Renal cortical epithelial cell (primary cell): ENCODE results near the gene RRAS. TPM values are rescaled to one million over a fixed set of nuclear protein-coding genes. Genes with fewer than 3 reads are reported as not detected.

ENCODE experiments used
- DNase-seq: peaks from one replicate; pipeline ENCODE4 v3.0.0-alpha.2; 2011; ENCODE audit warnings: low read depth
- total RNA-seq: library from RNA; depleted of rRNA; stranded (reverse); fragments of >200 nt; gene quantifications from 2 replicates; pipeline ENCODE4 v1.2.3, GENCODE V29; 2014

Gene RRAS
- total RNA-seq, 1 donor from 2014 or later: 32.5 TPM

DNA sequence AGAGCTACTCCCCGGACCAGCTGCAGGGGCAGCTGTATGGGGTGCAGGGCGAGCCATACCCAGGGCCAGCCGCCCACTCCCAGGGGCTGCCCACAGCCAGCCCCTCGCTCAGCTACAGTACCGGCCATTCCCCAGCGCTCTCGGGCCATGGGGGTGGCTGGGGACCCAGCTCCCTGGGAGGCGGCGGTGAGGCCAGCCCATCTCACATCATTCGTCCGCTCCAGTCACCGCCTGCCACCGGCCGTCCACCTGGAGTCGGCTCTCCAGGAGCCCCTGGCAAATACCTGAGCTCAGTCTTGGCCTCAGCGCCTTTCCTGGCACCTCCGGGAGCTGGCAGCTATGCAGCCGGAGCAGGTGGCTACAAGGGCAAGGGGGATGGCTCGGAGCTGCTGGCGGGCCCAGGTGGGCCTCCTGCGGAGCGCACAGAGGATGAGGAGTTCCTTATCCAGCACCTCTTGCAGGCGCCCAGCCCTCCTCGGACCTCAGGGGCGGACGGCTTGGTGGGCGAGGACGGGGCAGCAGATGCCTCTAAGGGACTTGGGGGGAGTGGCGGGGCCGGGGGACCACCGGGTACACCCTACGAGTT, 44.0 kb downstream of the RRAS start:
- no peak for DNase-seq

DNA sequence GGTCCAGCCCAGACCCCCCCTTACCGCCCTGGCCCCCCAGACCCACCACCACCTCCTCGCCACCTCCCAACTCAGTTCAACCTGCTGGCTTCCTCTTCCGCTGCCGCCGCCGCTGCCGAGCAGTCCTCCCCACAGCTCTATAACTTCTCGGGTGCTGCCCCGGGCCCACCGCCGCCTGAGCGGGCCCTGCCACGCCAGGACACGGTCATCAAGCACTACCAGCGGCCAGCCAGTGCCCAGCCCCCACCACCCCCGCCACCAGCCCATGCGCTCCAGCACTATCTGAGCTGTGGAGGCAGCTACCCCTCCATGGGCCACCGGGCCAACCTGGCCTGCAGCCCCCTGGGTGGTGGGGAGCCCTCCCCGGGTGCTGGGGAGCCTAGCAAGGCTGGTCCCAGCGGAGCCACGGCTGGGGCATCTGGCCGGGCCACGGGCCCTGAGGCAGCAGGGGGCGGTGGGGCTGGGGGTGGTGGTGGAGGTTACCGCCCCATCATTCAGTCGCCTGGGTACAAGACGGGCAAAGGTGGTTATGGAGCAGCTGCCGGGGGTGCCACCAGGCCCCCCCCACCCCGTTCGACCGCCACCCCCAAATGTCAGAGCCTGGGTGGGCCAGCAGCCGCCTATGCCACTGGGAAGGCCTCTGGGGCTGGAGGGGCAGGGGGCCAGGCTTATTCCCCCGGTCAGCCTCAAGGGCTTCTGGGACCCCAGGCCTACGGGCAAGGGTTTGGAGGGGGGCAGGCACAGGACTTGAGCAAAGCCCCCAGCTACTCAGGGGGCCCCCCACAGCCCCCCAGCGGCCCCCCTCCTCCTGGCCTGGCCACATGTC, 44.7 kb downstream of the RRAS start:
- DNase-seq: no peak

DNA sequence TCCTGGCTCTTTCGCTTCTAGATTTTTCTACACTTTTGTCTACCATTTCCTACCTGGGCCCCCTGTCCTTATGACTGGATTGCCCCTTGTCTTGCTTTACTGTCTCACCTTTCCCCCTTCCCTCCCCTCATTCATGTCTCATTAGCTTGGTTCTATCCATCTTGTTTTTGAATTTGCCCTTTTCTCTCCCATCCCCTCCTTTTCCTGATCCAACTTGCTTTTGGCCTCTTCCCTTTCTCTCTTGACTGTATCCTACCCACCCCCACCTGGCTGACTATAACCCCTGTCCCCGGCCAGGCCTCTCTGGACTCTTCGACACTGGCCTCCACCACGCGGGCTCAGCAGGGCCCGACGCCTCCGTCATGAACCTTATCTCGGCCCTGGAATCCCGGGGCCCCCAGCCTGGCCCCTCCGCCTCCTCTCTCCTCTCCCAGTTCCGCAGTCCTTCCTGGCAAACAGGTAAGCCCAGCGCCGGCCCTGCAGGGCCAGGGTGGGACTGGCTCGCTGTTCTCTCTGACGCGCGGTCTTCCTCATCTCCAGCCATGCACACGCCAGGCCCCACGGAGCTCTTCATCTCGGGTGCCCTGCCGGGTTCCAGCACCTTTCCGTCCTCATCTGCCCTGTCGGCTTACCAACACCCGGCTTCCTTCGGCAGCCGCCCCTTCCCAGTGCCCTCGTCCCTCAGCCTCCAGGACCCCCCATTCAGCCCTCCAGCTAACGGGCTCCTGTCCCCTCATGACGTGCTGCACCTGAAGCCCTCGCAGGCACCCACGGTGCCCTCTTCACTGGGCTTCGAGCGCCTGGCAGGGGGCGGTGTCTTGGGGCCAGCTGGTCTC, 45.6 kb downstream of the RRAS start:
- DNase-seq: no peak

DNA sequence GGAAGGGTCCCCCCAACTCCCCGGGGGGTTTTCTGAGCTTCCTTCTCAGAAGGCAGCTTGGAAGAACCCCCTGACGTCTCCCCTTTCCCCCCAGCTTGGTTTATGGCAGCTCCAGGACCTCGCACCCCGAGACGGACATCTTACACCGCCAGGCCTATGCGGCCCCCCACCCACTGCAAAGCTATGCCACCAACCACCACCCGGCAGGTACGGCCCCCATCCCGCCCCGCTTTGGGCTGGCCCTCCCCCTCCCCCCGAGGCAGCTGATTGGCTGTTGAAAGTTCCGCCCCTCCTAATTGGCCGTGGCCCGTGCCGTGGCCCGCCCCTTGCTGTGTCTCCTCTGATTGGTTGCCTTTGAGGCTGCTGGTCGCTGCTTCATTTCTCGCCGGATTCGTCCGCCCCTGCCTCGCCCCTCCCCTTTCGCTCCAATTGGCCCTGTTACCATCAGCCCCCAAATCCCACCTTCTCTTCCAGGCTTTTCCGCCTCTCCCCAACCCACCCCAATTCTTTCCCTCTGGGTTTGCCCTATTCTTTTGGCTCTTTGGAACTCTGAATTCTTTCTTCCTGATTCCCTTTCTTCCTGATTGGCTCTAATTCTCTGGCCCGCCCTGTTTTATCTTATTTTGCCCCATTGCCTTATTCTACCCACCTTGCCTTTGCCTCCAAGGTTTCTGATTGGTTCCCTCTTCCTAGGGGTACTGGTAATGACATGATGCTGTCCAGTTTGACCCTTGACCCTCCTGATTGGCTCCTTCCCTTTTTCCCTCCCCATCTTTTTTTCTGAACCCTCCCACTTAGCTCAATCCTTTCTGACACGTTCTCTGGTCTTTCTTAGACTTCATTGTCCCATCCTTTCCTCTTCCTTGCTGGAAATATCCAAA, 46.5 kb downstream of the RRAS start:
- peak; percentile 78 for DNase-seq

DNA sequence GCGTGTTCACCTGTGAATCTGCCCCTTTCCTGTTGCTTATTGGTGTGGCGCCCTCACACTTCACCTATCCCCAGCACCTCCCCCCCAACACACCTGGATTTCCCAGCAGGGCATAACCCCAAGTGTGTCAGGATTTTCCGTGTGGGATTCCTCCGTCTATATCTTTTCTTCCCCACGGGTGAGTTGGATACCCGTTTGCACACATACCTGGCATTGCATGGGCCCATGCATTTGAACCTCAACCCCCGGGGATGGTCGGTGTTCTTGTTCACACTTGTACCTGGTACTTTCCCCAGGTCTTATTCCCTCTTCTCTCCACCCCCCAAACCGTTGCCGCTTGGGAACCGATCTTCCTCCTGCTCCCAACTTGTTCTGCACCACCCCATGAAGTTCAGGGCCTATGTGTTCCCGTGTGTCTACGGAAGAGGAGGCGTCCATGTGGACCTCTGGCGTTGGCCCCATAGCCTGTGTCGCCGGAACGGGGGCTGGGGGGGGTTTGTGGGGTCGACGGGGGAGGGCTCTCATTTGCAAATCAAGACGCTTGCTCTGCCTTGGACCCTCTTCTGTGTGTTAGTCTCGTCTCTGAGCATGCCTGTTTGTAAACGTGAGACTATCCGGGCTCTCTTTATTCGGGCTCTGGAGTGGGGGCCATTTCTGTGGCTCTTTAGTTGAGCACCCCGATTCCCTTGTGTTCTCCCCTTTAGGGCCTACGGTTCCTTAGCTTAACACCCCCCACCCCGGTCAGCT, 47.3 kb downstream of the RRAS start:
- no peak for DNase-seq

DNA sequence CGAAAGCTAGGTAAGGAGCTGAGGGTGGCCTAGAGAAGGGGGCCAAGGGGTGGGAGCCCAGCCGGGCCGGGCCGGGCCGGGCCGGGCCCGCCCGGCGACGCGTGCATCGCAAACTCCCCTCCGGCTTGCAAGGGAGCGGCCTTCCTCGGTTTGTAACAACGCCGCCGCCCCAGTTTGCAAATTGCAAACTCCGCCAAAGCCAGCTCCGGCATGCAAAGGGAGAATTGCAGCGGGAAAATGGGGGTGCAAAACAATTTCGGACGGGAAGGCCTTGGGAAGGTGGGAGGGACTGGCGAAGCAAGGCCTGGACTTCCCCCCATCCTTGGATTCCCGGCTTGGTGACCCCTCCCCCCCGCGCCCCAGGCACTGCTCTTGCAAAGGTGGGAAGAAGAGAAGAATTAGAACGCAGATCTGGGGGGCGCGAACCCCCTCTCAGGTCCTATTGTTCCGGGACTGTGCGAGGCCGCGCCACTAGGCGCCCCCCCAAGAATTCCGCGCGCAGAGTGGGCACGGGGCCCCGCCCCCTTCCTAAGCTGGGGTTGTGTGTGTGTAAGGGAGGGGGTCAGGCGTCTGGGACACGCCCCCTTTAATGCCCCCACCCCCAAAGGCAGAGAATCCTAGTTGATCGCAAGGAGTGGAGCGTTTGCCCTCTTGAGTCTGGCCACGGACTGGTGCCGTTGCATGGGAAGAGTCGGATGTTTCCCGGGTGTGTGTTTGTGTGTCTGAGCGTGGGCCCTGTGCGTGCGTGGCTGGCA, 48.0 kb downstream of the RRAS start:
- DNase-seq: no peak

DNA sequence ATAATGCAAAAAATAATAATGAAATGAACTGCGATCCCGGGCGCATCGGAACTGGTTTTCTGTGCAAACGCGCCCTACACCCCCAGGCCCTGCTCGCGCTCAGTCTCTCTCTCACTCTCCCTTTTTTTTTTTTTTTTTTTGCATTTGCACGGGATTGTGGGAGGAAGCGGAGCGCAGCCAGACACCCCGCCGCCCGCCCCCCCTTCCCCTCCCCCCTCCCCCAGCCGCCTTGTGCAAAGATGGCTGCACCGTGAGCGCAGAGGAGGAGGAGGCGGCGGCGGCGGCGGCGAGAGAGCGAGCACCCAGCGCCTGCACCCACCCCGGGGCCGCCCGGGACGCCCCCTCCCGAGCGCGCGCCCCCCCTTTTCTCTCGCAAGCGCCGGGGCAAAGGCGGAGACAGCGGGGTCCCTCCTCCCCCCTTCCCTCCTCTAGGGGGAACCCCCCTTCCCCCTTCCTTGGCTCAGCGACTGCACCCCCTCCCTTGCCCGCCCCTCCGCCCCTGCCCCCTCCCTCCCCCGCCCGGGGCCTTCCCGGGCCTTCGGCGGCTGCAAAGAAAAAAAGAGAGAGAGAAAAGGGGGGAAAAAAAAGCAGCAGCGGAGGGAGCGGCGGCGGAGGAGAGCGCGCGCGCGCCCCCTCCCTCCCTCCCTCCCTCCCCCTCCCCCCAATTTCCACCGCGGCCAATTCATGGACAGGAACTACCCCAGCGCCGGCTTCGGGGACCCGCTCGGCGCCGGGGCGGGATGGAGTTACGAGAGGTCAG, 48.8 kb downstream of the RRAS start, which contains the start of gene PRR12:
Gene PRR12 (plus strand): TSS at position 212 of the 760 bp plus-strand sequence. CDS start 473 bp downstream, at position 685.
- peak; percentile 47 for DNase-seq

DNA sequence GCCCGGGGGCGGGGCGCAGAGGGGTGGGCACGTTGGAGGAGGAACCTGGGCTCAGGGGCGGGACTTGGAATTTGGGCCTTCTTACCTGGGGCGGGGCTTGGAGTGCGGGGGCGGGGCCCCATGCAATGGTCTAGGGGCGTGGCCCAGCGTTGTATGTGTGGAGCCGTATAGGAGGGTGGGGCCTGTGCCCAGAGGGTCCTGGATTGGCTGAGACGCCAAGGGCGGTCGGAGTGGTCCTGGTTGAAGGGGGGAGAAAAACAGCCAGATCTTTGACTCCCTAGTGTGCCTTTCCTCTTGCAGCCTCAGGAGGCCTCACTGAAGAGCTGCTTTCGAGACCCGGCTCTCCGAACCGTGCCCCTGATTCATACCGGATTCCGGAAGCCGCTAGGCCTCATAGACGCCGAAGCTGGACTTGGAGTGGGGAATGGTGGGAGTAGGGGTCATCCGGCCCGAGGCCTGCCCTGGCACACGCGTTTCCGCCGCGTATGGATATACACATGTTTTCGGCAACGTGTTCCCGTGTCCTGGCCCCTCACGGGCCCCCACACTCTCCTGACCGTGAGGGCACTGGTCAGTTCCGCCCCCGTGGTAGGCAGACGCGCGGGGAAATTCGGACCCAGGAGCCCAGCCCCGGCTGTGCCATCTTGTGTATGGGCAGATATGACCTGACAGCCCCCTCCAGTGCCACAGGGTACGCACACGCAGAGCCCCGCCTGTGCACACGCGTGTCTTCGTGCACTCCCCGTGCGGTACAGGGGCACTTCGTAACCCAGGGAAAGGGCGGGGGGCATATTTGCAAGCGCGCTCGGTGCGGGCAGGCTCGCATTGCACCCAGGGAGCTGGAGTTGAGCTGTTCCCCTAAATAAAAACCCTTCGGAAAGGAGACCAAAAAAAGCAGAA, 49.6 kb downstream of the RRAS start:
- DNase-seq: peak; percentile 90

DNA sequence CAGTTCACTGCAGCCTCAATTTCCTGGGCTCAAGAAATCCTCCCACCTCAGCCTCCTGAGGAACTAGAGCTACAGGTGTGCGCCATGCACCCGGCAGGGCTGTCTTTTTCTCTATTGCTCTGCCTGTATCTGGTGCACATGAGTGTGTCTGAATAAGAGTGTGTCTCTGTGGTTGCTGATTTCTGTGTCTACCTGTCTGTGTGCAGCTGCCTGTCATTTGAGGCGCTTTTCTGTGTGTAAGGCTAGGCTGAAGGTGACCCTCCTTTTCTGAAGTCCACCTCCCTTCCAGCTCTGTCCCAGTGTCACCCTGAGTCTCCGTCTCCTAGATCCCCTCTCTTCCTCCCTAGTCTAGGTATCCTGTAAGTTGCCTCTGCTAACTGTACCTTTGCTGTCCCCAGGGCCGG, 50.4 kb downstream of the RRAS start:
- no peak for DNase-seq

DNA sequence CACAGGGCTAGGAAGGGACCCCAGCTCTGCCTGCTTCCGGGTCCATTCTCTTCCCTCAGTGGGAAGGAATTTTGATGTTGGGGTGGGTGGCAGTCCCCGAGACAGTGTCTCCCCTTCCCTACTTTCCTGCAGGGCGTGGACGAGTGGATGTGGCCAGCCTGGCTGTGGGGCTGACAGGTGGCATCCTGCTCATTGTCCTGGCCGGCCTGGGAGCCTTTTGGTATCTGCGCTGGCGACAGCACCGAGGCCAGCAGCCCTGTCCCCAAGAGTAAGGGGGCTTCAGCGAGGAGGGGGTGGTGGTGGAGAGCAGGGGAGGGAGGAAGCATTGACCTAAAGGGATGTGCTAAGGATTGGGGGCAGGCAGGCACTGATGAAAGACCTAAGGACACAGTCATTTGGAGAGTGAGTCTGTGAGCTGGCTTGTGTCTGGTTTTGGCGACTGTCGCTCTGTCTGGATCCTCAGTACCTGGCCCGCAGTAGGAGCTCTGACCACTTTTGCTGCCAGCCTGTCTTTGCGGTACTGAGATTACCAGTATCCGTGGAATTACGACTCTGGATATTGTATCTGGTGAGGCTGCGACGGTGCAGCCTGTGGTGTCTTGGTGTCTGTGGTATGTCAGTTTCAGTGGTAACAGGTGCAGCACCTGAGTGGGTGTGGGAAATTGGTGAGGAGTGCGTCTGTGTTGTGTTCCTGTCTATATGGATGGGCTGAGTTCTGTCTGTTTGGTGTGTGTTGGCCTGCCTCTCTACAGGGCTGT, 51.4 kb downstream of the RRAS start:
- DNase-seq: no peak

DNA sequence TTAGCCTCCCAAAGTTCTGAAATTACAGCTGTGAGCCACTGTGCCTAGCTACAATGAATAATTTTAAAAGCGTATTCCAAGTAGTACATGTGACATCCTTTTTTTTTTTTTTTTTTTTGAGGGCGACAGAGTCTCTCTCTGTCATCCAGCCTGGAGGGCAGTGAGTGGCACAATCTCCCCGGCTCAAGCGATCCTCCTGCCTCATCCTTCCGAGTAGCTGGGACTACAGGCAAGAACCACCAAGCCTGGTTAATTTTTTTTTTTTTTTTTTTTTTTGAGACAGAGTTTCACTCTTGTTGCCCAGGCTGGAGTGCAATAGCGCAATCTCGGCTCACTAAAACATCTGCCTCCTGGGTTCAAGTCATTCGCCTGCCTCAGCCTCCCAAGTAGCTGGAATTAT, 52.7 kb downstream of the RRAS start:
- DNase-seq: no peak

Other genes with a start within 250 kb of the RRAS start
- not detected in 2 replicates for gene PTH2, start 216.7 kb downstream of the RRAS start, total RNA-seq
- gene GFY, start 214.8 kb downstream of the RRAS start, total RNA-seq: not detected in 2 replicates
- gene SLC17A7, start 198.6 kb downstream of the RRAS start, total RNA-seq: 0.15 TPM in 1 of 2 replicates, not detected in the other
- 120 and 197 TPM in 2 replicates for gene PIH1D1, start 188.3 kb downstream of the RRAS start, total RNA-seq
- 30.5 and 64.1 TPM in 2 replicates for gene ALDH16A1, start 186.9 kb downstream of the RRAS start, total RNA-seq
- 1.3 and 1.7 TPM in 2 replicates for gene FLT3LG, start 165.9 kb downstream of the RRAS start, total RNA-seq
- gene RPL13A, start 152.5 kb downstream of the RRAS start, total RNA-seq: 962 and 2,738 TPM in 2 replicates
- gene RPS11, start 143.7 kb downstream of the RRAS start, total RNA-seq: 2,210 and 4,384 TPM in 2 replicates
- 23.4 and 47.7 TPM in 2 replicates for gene FCGRT, start 127.5 kb downstream of the RRAS start, total RNA-seq
- 0.75 and 1.6 TPM in 2 replicates for gene RCN3, start 112.1 kb downstream of the RRAS start, total RNA-seq
- gene NOSIP, start 59.6 kb downstream of the RRAS start, total RNA-seq: 37.9 and 117 TPM in 2 replicates
- 4.2 and 7.2 TPM in 2 replicates for gene PRRG2, start 58.8 kb downstream of the RRAS start, total RNA-seq
- 0.87 and 8.7 TPM in 2 replicates for gene PRR12, start 49.0 kb downstream of the RRAS start, total RNA-seq
- gene SCAF1, start 2.1 kb upstream of the RRAS start, total RNA-seq: 12.5 and 50.9 TPM in 2 replicates
- gene IRF3, start 25.7 kb upstream of the RRAS start, total RNA-seq: 68.4 and 89.3 TPM in 2 replicates
- 1.9 and 5.9 TPM in 2 replicates for gene BCL2L12, start 25.8 kb upstream of the RRAS start, total RNA-seq
- gene PRMT1, start 37.1 kb upstream of the RRAS start, total RNA-seq: 205 and 483 TPM in 2 replicates
- 0.35 TPM in 2 replicates for gene ADM5, start 49.5 kb upstream of the RRAS start, total RNA-seq
- gene CPT1C, start 51.0 kb upstream of the RRAS start, total RNA-seq: 1.9 and 2.5 TPM in 2 replicates
- not detected in 2 replicates for gene TSKS, start 123.2 kb upstream of the RRAS start, total RNA-seq
- 43.2 and 98.0 TPM in 2 replicates for gene AP2A1, start 126.9 kb upstream of the RRAS start, total RNA-seq
- gene FUZ, start 173.1 kb upstream of the RRAS start, total RNA-seq: 13.4 and 24.2 TPM in 2 replicates
- gene MED25, start 178.1 kb upstream of the RRAS start, total RNA-seq: 18.8 and 66.7 TPM in 2 replicates
- gene PTOV1, start 211.0 kb upstream of the RRAS start, total RNA-seq: 28.3 and 106 TPM in 2 replicates
- 30.5 and 36.3 TPM in 2 replicates for gene PNKP, start 227.4 kb upstream of the RRAS start, total RNA-seq
- gene AKT1S1, start 237.2 kb upstream of the RRAS start, total RNA-seq: 3.5 and 10.8 TPM in 2 replicates
- 12.1 and 13.7 TPM in 2 replicates for gene TBC1D17, start 237.6 kb upstream of the RRAS start, total RNA-seq